ENCODE results near the gene CACNG4.
"Not testable (repeated sequence)": the region's sequence is repeated elsewhere in the genome, so short reads cannot be mapped to it uniquely, and the experiment has no call there.

Gene CACNG4

GRCh38 chr17:67018471-67019434 is 54.2 kb downstream of the CACNG4 start:
- DNase-seq (ENCODE audit: low read depth): no peak

- DNase-seq (ENCODE audit: low read depth): no peak
Observed at GRCh38 chr17:67019809-67020208, 55.3 kb downstream of the CACNG4 start.

GRCh38 chr17:67020293-67020766 is 55.8 kb downstream of the CACNG4 start:
- DNase-seq (ENCODE audit: low read depth): no peak

- DNase-seq (ENCODE audit: low read depth): no peak
Observed at GRCh38 chr17:67021196-67021595, 56.7 kb downstream of the CACNG4 start.

- no peak for DNase-seq (ENCODE audit: low read depth)
Observed at GRCh38 chr17:67021743-67022450, 57.4 kb downstream of the CACNG4 start.

- no peak for DNase-seq (ENCODE audit: low read depth)
Observed at GRCh38 chr17:67022451-67022810, 57.9 kb downstream of the CACNG4 start.

- no peak for DNase-seq (ENCODE audit: low read depth)
Observed at GRCh38 chr17:67024736-67025135, 60.2 kb downstream of the CACNG4 start.

GRCh38 chr17:67025216-67025792 is 60.8 kb downstream of the CACNG4 start:
- DNase-seq (ENCODE audit: low read depth): no peak

GRCh38 chr17:67026341-67026740 is 61.8 kb downstream of the CACNG4 start:
- DNase-seq (ENCODE audit: low read depth): no peak

- DNase-seq (ENCODE audit: low read depth): no peak
Observed at GRCh38 chr17:67027031-67027628, 62.6 kb downstream of the CACNG4 start.

GRCh38 chr17:67030641-67031040 is 66.1 kb downstream of the CACNG4 start:
- DNase-seq (ENCODE audit: low read depth): no peak

GRCh38 chr17:67032382-67032781 is 67.9 kb downstream of the CACNG4 start:
- no peak for DNase-seq (ENCODE audit: low read depth)

- no peak for DNase-seq (ENCODE audit: low read depth)
Observed at GRCh38 chr17:67032985-67033384, 68.5 kb downstream of the CACNG4 start.

GRCh38 chr17:67033613-67034012 is 69.1 kb downstream of the CACNG4 start:
- DNase-seq (ENCODE audit: low read depth): no peak

GRCh38 chr17:67035131-67036083 is 70.9 kb downstream of the CACNG4 start:
- DNase-seq (ENCODE audit: low read depth): no peak

GRCh38 chr17:67038861-67039365 is 74.4 kb downstream of the CACNG4 start:
- DNase-seq (ENCODE audit: low read depth): no peak

GRCh38 chr17:67040652-67041051 is 76.1 kb downstream of the CACNG4 start:
- DNase-seq (ENCODE audit: low read depth): no peak

GRCh38 chr17:67041119-67041518 is 76.6 kb downstream of the CACNG4 start:
- not testable (repeated sequence) for DNase-seq (ENCODE audit: low read depth)

GRCh38 chr17:67041531-67041930 is 77.0 kb downstream of the CACNG4 start:
- no peak for DNase-seq (ENCODE audit: low read depth)

GRCh38 chr17:67041941-67042899 is 77.7 kb downstream of the CACNG4 start:
- no peak for DNase-seq (ENCODE audit: low read depth)

Data from activated T-cell treated with anti-CD3 and anti-CD28 coated beads for 24 hours (primary cell).